Fibroblast of lung (primary cell): ENCODE results near the gene SLC8A2. TPM values are rescaled to one million over a fixed set of nuclear protein-coding genes. Genes with fewer than 3 reads are reported as not detected.

ENCODE experiments used
- DNase-seq, 2 donors: peaks; one replicate each; pipeline versions ENCODE4 v3.0.0 to v3.0.0-alpha.2; 2010; ENCODE audit warnings: low read depth in 2 of 2
- H2AFZ ChIP-seq: 2 replicates; pipeline ENCODE4 v1.5.1; 2012; ENCODE audit warnings: low read length, control low read depth, inconsistent platforms
- H3K27ac ChIP-seq: 2 replicates; pipeline ENCODE4 v1.5.1; 2011; ENCODE audit warnings: low read length, control low read depth; ENCODE audit not compliant: insufficient read depth
- H3K27me3 ChIP-seq: 2 replicates; pipeline ENCODE4 v1.5.1; 2011; ENCODE audit warnings: mild to moderate bottlenecking, low read length; ENCODE audit not compliant: control insufficient read depth, insufficient read depth
- H3K36me3 ChIP-seq: 2 replicates; pipeline ENCODE4 v1.5.1; 2011; ENCODE audit warnings: low read length; ENCODE audit not compliant: control insufficient read depth, insufficient read depth
- H3K4me1 ChIP-seq: 2 replicates; pipeline ENCODE4 v1.5.1; 2011; ENCODE audit warnings: low read length; ENCODE audit not compliant: control insufficient read depth, insufficient read depth; ENCODE audit errors: extremely low read depth
- H3K4me2 ChIP-seq: 2 replicates; pipeline ENCODE4 v1.5.1; 2011; ENCODE audit warnings: low read length, control low read depth; ENCODE audit not compliant: insufficient read depth; ENCODE audit errors: extremely low read depth
- H3K4me3 ChIP-seq, 4 experiments: fragments of 200-600 bp in 1 of 4; sonication (generic) in 1 of 4; replicated peaks in 1 of 4; 2 replicates each; pipeline ENCODE4 v1.5.1; 2011 to 2016; ENCODE audit warnings: low read length in 4 of 4, low read depth in 3 of 4, mild to moderate bottlenecking in 3 of 4, control low read depth in 2 of 4, inconsistent platforms in 1 of 4, mixed read lengths in 1 of 4; ENCODE audit not compliant: insufficient read depth in 1 of 4; ENCODE audit errors: control extremely low read depth in 1 of 4
- H3K79me2 ChIP-seq: 2 replicates; pipeline ENCODE4 v1.5.1; 2012; ENCODE audit warnings: mild to moderate bottlenecking, low read length, inconsistent platforms; ENCODE audit not compliant: control insufficient read depth, insufficient read depth
- H3K9ac ChIP-seq: 2 replicates; pipeline ENCODE4 v1.5.1; 2011; ENCODE audit warnings: mild to moderate bottlenecking, low read length, control low read depth; ENCODE audit not compliant: insufficient read depth
- H3K9me3 ChIP-seq: 2 replicates; pipeline ENCODE4 v1.5.1; 2012; ENCODE audit warnings: low read depth, low read length; ENCODE audit not compliant: control insufficient read depth, insufficient read depth
- H4K20me1 ChIP-seq: 2 replicates; pipeline ENCODE4 v1.5.1; 2011; ENCODE audit warnings: low read length; ENCODE audit not compliant: control insufficient read depth, insufficient read depth; ENCODE audit errors: extremely low read depth
- CTCF ChIP-seq, 2 donors: IDR thresholded peaks in 1 of 2; conservative IDR thresholded peaks in 1 of 2; 1 replicate in 1 of 2; 2 replicates in 1 of 2; pipeline ENCODE4 v1.5.1; 2011 to 2012; ENCODE audit warnings: low read length in 2 of 2, control low read depth in 1 of 2, inconsistent platforms in 1 of 2, low read depth in 1 of 2, mild to moderate bottlenecking in 1 of 2
- EZH2 ChIP-seq: IDR thresholded peaks from 2 replicates; pipeline ENCODE4 v1.5.1; 2012; ENCODE audit warnings: low read length, control low read depth, mild to moderate bottlenecking; ENCODE audit errors: missing control alignments
- polyA plus RNA-seq, 2 donors: library from polyadenylated mRNA; depleted of rRNA in 1 of 2; stranded (reverse) in 1 of 2; unstranded in 1 of 2; fragments of >200 nt; gene quantifications; 2 replicates each; pipeline ENCODE4 v1.2.1, GENCODE V29; 2011 to 2012; ENCODE audit warnings: missing spikeins in 1 of 2
- total RNA-seq: library from RNA; depleted of rRNA; stranded (reverse); fragments of >200 nt; gene quantifications from 2 replicates; pipeline ENCODE4 v1.2.1, GENCODE V29; 2014

Gene SLC8A2
- total and polyA plus RNA-seq, 2 donors (not counting 1 experiment from before 2014, with no cell fraction given) = under 0.01 TPM; not detected in 1

GRCh38 chr19:47492571-47493377, 21.1 kb upstream of the SLC8A2 start:
- H4K20me1 ChIP-seq = no peaks in the 10 kb centered on the region
- H3K36me3 ChIP-seq = peaks cover 30% of the 10 kb centered on the region
- H3K27ac ChIP-seq = no peak overlapping the region
- H3K4me2 ChIP-seq = no peak overlapping the region
- no peak overlapping the region for H3K4me3 ChIP-seq
- H2AFZ ChIP-seq = no peak overlapping the region
- H3K9ac ChIP-seq = no peak overlapping the region
- H3K9me3 ChIP-seq = no peaks in the 10 kb centered on the region
- DNase-seq = no peak
- H3K4me1 ChIP-seq = no peaks in the 10 kb centered on the region
- no peaks in the 10 kb centered on the region for H3K27me3 ChIP-seq
- H3K79me2 ChIP-seq = no peaks in the 10 kb centered on the region
- TF ChIP-seq CTCF (conservative IDR thresholded peaks at IDR 0.05 in 1 of 2, IDR thresholded peaks at IDR 0.05 in 1 of 2; ENCODE audit: low read depth in 1 of 2, low read length in 2 of 2) (no peak), EZH2 (no peak)

DNA sequence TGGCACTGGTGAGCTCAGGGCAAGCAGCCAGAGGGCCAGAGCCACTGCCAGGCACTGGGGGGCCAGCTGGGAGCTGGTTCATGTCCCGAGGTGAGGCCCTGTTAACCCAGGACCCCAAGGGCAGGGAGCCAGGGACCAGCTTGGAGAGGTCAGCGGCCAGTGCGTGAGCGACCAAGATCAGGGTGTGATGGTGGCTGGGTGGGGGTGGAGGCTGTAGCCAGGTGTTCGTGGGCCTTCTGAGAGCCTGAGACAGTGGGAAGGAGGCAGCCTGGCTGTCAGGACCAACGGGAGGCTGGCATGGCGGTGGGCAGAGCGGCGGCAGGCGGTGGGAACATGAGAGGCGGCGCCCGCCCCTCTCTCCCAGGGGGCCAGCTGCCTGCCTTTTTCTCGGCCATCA, 20.4 kb upstream of the SLC8A2 start:
- no peaks in the 10 kb centered on the region for H3K79me2 ChIP-seq
- H3K9ac ChIP-seq = no peak overlapping the region
- no peak overlapping the region for H3K4me3 ChIP-seq
- no peaks in the 10 kb centered on the region for H3K27me3 ChIP-seq
- no peak overlapping the region for H3K27ac ChIP-seq
- H3K9me3 ChIP-seq = no peaks in the 10 kb centered on the region
- TF ChIP-seq EZH2 = no peak
- H4K20me1 ChIP-seq = no peaks in the 10 kb centered on the region
- no peaks in the 10 kb centered on the region for H3K4me1 ChIP-seq
- H3K4me2 ChIP-seq = no peak overlapping the region
- no peak for DNase-seq
- peaks cover 29% of the 10 kb centered on the region for H3K36me3 ChIP-seq
- no peak overlapping the region for H2AFZ ChIP-seq

GRCh38 chr19:47491358-47492136, 19.9 kb upstream of the SLC8A2 start:
- no peaks in the 10 kb centered on the region for H3K4me1 ChIP-seq
- DNase-seq = no peak
- no peaks in the 10 kb centered on the region for H4K20me1 ChIP-seq
- no peak overlapping the region for H3K27ac ChIP-seq
- no peaks in the 10 kb centered on the region for H3K27me3 ChIP-seq
- H3K79me2 ChIP-seq = no peaks in the 10 kb centered on the region
- no peak for TF ChIP-seq CTCF (conservative IDR thresholded peaks at IDR 0.05 in 1 of 2, IDR thresholded peaks at IDR 0.05 in 1 of 2; ENCODE audit: low read depth in 1 of 2, low read length in 2 of 2)
- no peak for TF ChIP-seq EZH2
- no peak overlapping the region for H3K4me3 ChIP-seq
- H2AFZ ChIP-seq = no peak overlapping the region
- H3K9me3 ChIP-seq = no peaks in the 10 kb centered on the region
- H3K36me3 ChIP-seq = peaks cover 24% of the 10 kb centered on the region
- H3K4me2 ChIP-seq = no peak overlapping the region
- H3K9ac ChIP-seq = no peak overlapping the region
